T-helper 2 cell treated with Interferon-gamma antibody and Interleukin-4, amounts not matched to agents 5 μg/mL and 100 μg/mL, for 36 hours (primary cell): ENCODE measurements around the gene TRIM2.

Experiments used
- DNase-seq: peaks from one replicate; pipeline ENCODE4 v3.0.0; 2021; ENCODE audit warnings: low spot score
- H3K27ac Mint-ChIP-seq: one replicate; pipeline ENCODE4 v1.8.0; 2021; ENCODE audit warnings: mild to moderate bottlenecking, mixed read lengths
- H3K27me3 Mint-ChIP-seq: one replicate; pipeline ENCODE4 v1.8.0; 2021; ENCODE audit warnings: low read depth, mixed read lengths
- H3K36me3 Mint-ChIP-seq: one replicate; pipeline ENCODE4 v1.8.0; 2021; ENCODE audit warnings: low read depth, mixed read lengths
- H3K4me1 Mint-ChIP-seq: one replicate; pipeline ENCODE4 v1.8.0; 2021; ENCODE audit warnings: low read depth, mixed read lengths
- H3K4me3 Mint-ChIP-seq: one replicate; pipeline ENCODE4 v1.8.0; 2022; ENCODE audit warnings: mild to moderate bottlenecking, moderate library complexity, mixed read lengths
- H3K9me3 Mint-ChIP-seq: one replicate; pipeline ENCODE4 v1.8.0; 2021; ENCODE audit warnings: mixed read lengths

The TRIM2 gene

DNA sequence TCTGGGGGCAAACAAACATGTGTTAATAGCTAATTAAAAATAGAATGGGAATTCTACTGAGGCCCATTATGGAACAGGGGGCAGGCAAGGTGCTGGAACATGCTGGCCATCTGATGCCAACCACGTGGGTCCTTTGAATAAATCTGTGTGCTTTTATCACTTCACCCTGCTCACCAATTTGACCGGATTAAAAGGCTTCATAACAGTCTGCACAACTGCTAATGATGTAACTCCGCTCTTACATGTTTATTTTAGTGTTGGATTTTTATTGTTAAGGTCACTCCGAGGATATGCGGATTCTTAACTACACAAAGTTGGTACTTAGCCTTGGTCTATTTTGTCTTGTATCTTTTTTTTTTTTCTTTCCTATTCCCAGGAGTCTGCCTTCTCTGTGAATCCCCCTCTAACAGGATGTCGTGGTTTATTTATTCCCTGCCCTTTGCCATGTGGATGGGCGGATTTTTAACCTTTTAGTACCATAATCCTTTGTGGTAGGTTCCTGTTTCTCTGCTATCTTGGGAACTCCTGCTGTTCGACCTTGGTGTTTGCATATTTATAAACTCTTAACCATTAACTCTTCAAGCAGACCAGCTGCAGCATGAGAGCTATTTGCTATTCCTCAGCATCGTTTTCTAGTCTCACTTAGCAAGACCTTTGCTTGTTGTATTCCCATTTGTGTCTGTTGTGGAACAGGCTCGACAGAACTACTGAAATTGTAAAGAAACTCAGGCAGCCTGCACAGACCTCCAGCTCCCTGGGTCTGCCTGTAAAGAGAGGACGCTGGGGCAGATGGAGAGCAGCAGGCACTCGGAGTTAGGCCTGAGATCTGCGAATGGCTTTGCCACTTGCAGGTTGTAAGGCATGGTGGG, 38.0 kb downstream of the TRIM2 start:
- Mint-ChIP-seq H3K36me3 (no peaks in the 10 kb centered on the region), H3K27ac (no peak overlapping the region), H3K4me3 (no peak overlapping the region), H3K4me1 (no peaks in the 10 kb centered on the region), H3K27me3 (peaks cover 2% of the 10 kb centered on the region), H3K9me3 (no peaks in the 10 kb centered on the region)
- DNase-seq, result no peak

DNA sequence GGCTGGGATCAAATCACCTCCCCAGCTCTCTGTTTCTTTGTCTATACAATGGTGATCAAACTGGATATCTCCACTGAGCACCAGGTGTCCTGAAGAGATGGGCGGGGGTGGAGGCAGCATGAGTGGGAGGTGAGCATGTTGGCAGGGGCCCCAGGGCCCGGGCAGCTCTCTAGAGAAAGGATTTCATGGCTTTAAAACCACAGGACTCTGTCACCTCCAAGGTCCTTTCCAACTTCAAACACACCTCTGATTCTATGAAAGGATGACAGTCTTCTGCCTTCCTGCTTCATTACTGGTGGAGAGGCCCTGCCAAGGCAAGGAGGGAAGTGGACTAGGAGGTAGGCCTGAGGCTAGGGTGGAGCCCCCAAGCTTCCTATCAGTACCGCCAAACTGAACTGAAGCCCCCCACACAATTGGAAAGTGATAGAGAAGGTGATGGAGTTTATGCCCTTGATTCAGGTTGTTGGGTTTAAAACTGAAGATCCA, 38.6 kb downstream of the TRIM2 start:
- DNase-seq, result no peak
- no peak overlapping the region for H3K27ac Mint-ChIP-seq
- no peak overlapping the region for H3K4me3 Mint-ChIP-seq
- H3K36me3 Mint-ChIP-seq, result no peaks in the 10 kb centered on the region
- no peaks in the 10 kb centered on the region for H3K9me3 Mint-ChIP-seq
- H3K27me3 Mint-ChIP-seq, result peaks cover 2% of the 10 kb centered on the region
- H3K4me1 Mint-ChIP-seq, result no peaks in the 10 kb centered on the region

DNA sequence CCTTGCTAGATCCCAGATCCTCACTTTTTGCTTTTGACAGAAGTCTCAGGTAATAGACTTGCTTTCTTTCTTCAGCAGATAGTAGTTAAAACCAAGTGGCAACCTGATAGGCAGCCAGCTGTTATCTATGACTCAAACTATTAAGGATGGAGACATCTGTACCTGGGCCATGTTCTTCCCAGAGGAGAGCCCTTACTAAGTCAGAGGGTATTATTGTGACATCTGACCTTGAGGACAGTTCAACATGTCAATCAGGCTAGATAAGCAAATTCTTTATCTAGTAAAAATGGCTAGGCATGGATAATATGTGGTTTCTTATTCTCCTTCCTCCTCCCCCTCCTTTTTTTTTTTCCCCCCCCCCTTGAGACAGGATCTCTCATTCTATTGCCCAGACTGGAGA, 39.2 kb downstream of the TRIM2 start:
- Mint-ChIP-seq H3K27me3 (peaks cover 2% of the 10 kb centered on the region), H3K4me1 (peaks cover 3% of the 10 kb centered on the region), H3K9me3 (no peaks in the 10 kb centered on the region), H3K4me3 (no peak overlapping the region), H3K27ac (no peak overlapping the region), H3K36me3 (no peaks in the 10 kb centered on the region)
- DNase-seq, result no peak

DNA sequence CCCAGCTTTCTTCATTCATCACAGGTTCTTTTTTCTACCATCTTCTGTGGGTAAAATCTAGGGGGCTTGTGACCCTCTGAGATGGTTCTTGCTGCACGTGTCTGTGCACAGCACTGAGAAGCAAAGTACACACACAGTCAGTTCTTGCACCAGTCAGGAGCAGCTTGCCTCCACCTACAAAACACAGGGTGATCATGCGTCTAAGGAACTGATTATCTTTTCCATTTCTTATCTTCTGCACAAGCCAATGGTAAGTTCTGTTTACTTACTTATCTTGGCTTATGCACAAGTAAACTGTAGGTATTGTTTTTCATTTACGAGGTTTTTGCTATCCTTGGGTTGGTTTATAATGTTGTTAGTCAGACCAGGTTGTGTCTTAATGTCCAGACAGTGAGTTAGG, 40.7 kb downstream of the TRIM2 start:
- H3K27ac Mint-ChIP-seq, result no peak overlapping the region
- H3K4me3 Mint-ChIP-seq, result no peak overlapping the region
- no peaks in the 10 kb centered on the region for H3K9me3 Mint-ChIP-seq
- no peak for DNase-seq
- peaks cover 2% of the 10 kb centered on the region for H3K27me3 Mint-ChIP-seq
- H3K36me3 Mint-ChIP-seq, result no peaks in the 10 kb centered on the region
- peaks cover 11% of the 10 kb centered on the region for H3K4me1 Mint-ChIP-seq

DNA sequence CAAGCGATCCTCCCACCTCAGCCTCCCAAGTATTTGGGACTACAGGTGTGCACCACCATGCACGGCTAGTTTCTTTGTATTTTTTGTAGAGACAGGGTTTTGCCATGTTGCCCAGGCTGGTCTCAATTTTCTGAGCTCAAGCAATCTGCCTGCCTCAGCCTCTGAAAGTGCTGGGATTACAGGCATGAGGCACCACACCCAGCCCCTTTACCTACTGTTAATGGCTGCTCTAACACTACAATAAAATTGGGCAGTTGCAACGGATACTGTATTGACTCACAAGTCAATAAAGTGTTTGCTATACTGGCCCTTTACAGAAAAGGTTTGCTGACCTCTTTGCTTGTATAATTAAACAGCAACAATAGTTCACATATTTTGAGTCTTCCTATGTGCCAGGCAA, 41.5 kb downstream of the TRIM2 start:
- peaks cover 11% of the 10 kb centered on the region for H3K4me1 Mint-ChIP-seq
- no peaks in the 10 kb centered on the region for H3K36me3 Mint-ChIP-seq
- no peak overlapping the region for H3K27ac Mint-ChIP-seq
- H3K9me3 Mint-ChIP-seq, result no peaks in the 10 kb centered on the region
- H3K4me3 Mint-ChIP-seq, result no peak overlapping the region
- no peak for DNase-seq
- peaks cover 5% of the 10 kb centered on the region for H3K27me3 Mint-ChIP-seq

DNA sequence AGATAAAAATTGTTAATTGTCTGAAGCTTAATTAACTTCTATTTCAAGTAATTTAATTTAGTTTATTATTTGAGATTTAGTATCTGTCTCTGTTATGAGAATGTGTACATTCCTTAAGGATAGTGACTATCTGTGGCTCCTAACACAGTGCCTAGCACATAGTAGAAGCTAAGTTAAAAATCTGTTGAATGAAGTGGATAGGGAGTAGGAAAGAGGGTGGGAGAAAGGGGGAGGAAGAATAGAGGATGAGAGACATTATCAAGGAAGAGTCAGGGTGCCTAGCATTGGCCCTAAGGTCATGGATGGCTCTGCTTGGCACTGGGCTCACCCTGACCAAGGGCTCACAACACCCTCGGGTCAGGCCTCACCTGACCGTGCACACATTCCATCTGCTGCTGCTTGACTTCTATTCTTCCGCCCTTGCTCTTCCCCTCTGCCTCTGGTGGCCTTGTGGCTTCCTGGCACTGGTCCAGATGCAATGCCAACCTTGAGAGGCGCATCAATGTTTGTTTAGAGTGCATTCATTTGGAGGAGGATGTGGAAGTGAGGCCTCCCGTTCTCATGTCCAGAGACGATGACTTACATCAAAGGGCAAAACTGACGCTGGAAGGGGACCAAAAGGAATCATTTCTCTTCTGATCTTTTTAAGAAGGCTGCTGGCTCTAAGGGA, 42.3 kb downstream of the TRIM2 start:
- H3K27ac Mint-ChIP-seq, result no peak overlapping the region
- no peak for DNase-seq
- peaks cover 5% of the 10 kb centered on the region for H3K27me3 Mint-ChIP-seq
- H3K4me1 Mint-ChIP-seq, result peaks cover 11% of the 10 kb centered on the region
- H3K9me3 Mint-ChIP-seq, result no peaks in the 10 kb centered on the region
- no peaks in the 10 kb centered on the region for H3K36me3 Mint-ChIP-seq
- H3K4me3 Mint-ChIP-seq, result no peak overlapping the region

DNA sequence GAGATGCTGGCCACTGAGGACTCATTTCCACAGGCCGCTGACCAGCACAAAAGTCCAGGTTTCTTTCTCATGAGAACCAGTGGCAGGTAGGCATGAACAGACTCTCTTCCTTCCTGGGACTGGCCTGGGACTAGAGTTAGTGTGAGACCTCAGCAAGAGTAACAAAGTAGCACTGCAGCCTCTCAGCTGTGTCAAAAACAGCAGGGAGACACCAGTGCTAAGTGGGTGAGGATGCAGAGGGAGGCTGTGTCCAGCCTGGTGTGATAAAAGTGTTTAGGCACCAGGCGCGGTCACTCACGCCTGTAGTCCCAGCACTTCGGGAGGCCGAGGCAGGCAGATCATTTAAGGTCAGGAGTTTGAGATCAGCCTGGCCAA, 42.9 kb downstream of the TRIM2 start:
- Mint-ChIP-seq H3K27me3 (peaks cover 7% of the 10 kb centered on the region), H3K27ac (no peak overlapping the region), H3K36me3 (no peaks in the 10 kb centered on the region), H3K4me3 (no peak overlapping the region), H3K9me3 (no peaks in the 10 kb centered on the region), H3K4me1 (peaks cover 11% of the 10 kb centered on the region)
- no peak for DNase-seq

DNA sequence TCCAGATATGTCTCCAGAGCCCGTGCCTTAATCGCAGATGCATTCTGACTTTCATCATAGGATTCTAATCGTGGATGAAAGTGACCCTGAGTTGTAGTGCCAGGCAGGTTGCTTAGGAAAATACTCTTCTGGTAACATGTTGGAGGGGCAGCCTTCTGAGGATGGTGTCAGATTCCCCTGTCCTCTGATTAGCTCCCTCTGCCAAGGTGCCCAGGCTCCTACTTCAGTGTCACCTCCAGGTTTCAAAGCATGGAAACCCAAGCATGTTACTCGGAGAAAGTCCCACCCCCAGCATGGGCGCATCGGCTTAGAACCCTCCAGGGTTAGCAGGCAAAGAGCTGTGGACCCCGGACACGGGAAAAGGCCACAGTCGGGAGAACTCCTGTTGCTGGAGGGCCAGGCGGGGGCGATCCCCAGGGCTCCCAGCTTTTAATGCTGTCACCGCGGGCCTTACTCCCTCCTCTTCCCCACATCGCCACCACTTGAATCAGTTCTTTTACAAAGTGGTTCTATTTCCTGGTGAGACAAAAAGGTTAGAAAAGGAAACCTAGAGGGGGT, 44.5 kb downstream of the TRIM2 start:
- no peak for DNase-seq
- Mint-ChIP-seq H3K27me3 (peaks cover 8% of the 10 kb centered on the region), H3K27ac (no peak overlapping the region), H3K4me3 (peak overlapping the region; percentile 84), H3K4me1 (peaks cover 13% of the 10 kb centered on the region), H3K36me3 (no peaks in the 10 kb centered on the region), H3K9me3 (no peaks in the 10 kb centered on the region)

DNA sequence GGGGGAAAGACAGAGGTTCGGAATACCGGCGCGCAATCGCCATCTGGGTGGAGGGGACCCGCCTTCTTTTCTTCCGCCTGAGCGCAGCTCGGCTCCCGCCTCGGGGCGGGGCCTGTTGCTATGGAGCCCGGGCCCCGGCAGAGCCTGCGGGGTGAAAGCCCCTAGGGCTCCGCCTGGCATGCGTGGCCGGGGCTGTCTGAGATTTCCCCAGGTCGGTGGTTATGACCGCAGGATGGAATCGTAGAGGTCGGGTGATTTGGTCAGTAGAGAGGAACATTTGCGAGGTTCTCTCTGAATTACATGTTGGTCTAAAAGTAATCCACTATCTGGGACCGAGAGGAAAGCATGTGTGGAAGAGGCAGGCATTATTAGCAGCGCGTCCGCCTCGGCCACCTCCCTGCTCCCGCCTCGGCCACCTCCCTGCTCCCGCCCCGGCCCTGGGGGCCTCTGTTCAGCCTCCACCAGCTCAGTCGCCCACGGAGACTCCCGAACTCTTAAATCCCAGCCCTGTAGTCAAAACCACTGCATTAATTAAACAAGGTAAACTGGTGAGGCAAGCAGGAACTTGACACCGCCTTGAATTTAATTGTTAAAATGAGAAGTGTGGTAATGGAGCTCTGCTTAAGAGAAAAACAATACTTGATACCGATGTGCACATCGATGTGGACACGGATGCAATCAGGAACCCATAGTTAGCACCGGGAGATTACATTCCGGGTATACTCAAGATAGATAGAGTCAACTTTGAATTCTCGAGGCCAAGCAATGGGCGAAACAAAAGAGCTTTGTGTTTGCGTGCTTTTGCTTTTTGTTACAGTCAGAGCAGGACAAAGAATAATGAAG, 45.2 kb downstream of the TRIM2 start:
- DNase-seq, result peak; percentile 80
- Mint-ChIP-seq H3K4me1 (peaks cover 13% of the 10 kb centered on the region), H3K27ac (peak overlapping the region; percentile 42), H3K27me3 (peaks cover 8% of the 10 kb centered on the region), H3K36me3 (no peaks in the 10 kb centered on the region), H3K9me3 (no peaks in the 10 kb centered on the region), H3K4me3 (peak overlapping the region; percentile 84)

DNA sequence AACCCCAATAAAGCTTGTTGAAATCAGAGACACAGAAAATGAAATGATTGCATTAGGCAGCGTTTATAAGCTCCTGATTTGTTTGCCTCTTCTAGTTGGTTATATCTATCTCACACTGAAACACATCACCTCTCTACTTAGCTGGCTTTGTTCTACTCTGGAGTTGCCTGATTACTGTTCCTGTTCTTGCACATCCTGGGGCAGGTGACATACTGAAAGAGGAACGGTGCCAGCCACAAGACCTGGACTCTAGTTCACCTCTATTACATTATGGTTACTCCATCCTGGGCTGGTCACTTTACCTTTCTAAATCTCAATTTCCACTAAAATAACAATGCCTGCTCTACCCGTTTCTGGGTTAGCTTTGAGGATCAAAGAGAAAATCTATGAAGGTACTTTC, 47.9 kb downstream of the TRIM2 start:
- H3K9me3 Mint-ChIP-seq, result no peaks in the 10 kb centered on the region
- no peak overlapping the region for H3K27ac Mint-ChIP-seq
- no peak overlapping the region for H3K4me3 Mint-ChIP-seq

DNA sequence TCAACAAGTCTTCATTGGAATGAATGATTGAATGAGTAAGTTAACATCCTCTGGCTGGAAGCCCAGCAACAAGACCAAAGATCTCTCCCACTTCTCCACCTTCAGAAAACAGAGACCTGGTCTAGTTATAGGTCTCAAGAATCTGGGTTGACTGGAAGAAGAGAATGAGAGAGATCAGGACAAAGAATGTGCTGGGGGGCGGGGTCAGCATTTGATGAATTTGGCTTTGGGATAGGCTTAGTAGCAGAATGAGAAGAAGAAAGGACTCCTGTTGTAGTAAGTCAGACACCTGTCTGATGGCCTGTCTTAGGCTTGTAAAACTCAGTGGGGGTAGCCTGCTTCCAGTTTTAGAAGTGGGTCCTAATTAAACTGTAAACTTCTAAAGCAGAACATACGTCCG, 51.0 kb downstream of the TRIM2 start:
- Mint-ChIP-seq H3K36me3 (no peaks in the 10 kb centered on the region), H3K4me1 (peaks cover 2% of the 10 kb centered on the region), H3K27me3 (peaks cover 16% of the 10 kb centered on the region), H3K9me3 (no peaks in the 10 kb centered on the region), H3K4me3 (no peak overlapping the region), H3K27ac (no peak overlapping the region)
- DNase-seq, result no peak

More for the DNA sequence above, 47.9 kb downstream of the TRIM2 start:
- no peaks in the 10 kb centered on the region for H3K36me3 Mint-ChIP-seq
- H3K4me1 Mint-ChIP-seq, result peaks cover 13% of the 10 kb centered on the region
- no peak for DNase-seq
- peaks cover 12% of the 10 kb centered on the region for H3K27me3 Mint-ChIP-seq

DNA sequence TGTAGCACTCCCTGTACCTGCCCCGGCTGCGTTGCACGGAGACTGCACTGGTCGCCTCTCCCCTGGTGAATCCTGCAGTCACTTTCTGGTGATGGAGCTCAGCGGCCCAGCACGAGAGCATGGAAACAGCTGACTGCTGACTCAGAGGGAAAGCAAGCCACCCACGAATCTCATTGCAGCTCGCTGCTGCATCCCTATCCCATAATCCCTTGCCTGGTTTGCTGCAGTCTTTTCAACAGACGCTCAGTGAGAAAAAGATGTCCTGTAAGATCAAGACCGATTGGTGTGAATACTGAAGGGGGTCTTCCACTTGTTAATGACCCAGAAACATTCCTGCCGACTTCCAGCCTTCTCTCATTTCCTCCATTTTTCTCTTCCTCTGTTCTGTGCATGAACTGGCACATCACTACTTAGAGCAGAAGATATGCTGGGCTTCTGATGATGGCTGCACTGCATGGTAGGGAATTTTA, 52.9 kb downstream of the TRIM2 start:
- peaks cover 8% of the 10 kb centered on the region for H3K9me3 Mint-ChIP-seq
- H3K4me1 Mint-ChIP-seq, result peaks cover under 1% of the 10 kb centered on the region
- DNase-seq, result peak; percentile 29
- H3K4me3 Mint-ChIP-seq, result no peak overlapping the region
- H3K27ac Mint-ChIP-seq, result no peak overlapping the region
- H3K27me3 Mint-ChIP-seq, result peaks cover 15% of the 10 kb centered on the region
- H3K36me3 Mint-ChIP-seq, result no peaks in the 10 kb centered on the region

DNA sequence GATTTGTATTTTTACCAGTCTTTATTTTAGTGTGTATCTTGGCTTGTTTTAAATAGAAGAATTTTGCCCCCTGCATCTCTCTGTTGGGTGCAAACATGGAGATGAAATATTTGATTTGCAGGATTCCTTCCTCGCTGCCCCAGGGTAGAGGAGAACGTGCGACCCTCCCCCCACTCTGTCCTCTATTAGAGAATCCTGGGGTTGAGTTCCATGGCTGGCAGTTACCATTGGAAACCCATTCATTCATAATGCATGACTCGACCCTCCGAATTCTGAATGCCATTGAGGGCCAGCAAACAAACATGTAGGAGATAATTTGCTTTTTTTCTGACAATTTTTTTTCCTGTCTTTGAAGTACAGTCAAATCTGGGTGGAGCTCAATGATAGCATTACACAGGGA, 53.7 kb downstream of the TRIM2 start:
- H3K9me3 Mint-ChIP-seq, result peaks cover 8% of the 10 kb centered on the region
- no peaks in the 10 kb centered on the region for H3K36me3 Mint-ChIP-seq
- H3K27me3 Mint-ChIP-seq, result peaks cover 15% of the 10 kb centered on the region
- no peak overlapping the region for H3K4me3 Mint-ChIP-seq
- DNase-seq, result no peak
- H3K4me1 Mint-ChIP-seq, result no peaks in the 10 kb centered on the region
- H3K27ac Mint-ChIP-seq, result no peak overlapping the region
